GM12892 (cell line): ENCODE measurements around the gene S100A2.

ENCODE experiments used
- POLR2A ChIP-seq: IDR thresholded peaks from 2 replicates; pipeline ENCODE4 v1.6.1; 2011; ENCODE audit warnings: low read depth, low read length, control low read depth
- POLR2AphosphoS5 ChIP-seq: IDR thresholded peaks from 2 replicates; pipeline ENCODE4 v1.6.1; 2011; ENCODE audit warnings: low read depth, low read length, control low read depth
- TAF1 ChIP-seq: IDR thresholded peaks from 2 replicates; pipeline ENCODE4 v1.6.1; 2011; ENCODE audit warnings: low read depth, mild to moderate bottlenecking, control low read depth, low read length, borderline replicate concordance

GRCh38 chr1:153587314-153587713 is 21.7 kb upstream of the S100A2 start:
- TF ChIP-seq POLR2A: no peak
- no peak for TF ChIP-seq POLR2AphosphoS5
- no peak for TF ChIP-seq TAF1
